NCI-H82 treated with DMSO at 0.1 percent for 48 hours (cell line): Measurements from ENCODE around the gene ZNHIT3.

ENCODE experiments used
- DNase-seq: peaks from one replicate; lab custom pipeline; 2025; ENCODE audit not compliant: unreplicated experiment; lab: John Stamatoyannopoulos, UW

The ZNHIT3 gene

GRCh38 chr17:36545077-36545464, 58.6 kb downstream of the ZNHIT3 start:
- DNase-seq: peak; percentile 53
